Cerebellar nuclear complex (tissue), 1 donor: ENCODE results near the gene FNIP2.
"Not testable (repeated sequence)": the region's sequence is repeated elsewhere in the genome, so short reads cannot be mapped to it uniquely, and the experiment has no call there.

Experiments used
- DNase-seq, 2 experiments: peaks; one replicate each; lab custom pipeline; 2025; lab: John Stamatoyannopoulos, UW

Gene FNIP2

DNA sequence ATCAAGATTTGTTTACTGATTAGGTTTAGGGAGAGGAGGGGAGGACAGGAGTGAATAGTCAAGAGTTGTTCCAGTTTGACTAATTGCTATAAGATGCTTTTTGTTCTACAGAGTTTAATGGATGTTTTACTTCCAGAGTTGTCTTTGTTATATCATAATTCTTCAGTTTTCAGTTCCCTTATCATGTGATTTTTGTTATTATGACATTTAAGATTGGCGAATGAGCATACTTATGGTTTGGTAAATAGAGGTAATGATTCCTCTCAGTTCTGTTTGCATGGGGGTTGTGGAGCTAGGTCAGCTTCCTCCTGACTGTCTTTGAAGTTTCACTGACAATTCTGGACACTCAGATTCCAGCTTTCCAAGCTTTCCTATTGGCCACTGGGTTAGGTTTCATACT is 24.6 kb downstream of the FNIP2 start:
- DNase-seq = not testable (repeated sequence)

DNA sequence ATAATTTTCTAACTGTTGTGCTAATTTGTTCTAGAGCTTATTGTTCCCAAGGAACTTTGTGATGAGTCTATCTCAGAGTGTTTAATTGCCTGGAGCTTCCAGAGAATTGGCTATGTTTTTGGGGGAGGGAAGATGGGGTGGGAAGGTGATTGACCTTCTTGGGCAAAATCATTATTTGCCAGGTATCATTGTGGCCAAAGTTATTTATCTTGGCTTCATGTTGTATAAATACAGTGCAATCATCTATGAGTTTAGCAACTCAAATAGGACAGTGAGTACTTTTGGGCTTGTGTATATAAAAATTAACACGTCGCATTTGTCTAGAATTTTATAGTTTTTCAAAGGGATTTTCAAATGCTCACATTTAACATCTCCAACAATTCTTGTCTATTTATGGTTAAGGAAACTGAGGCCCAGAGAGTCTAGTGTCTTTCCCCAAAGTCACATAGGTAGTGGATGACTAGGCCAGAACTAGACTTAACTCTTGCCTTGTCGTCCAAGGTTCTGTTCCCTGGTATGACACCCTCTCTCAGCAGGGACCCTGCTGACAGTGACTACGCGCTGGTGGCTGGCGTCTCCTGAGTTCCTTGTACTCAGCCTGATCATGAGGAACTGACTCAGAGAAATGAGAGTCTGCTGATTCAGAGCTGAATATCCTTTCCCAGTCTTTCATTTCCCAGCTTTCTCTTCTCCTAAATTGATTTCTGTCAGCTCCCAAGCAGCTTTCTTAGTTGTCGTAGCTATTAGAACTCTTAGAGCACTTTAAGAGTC is 27.7 kb downstream of the FNIP2 start:
- no peak for DNase-seq

DNA sequence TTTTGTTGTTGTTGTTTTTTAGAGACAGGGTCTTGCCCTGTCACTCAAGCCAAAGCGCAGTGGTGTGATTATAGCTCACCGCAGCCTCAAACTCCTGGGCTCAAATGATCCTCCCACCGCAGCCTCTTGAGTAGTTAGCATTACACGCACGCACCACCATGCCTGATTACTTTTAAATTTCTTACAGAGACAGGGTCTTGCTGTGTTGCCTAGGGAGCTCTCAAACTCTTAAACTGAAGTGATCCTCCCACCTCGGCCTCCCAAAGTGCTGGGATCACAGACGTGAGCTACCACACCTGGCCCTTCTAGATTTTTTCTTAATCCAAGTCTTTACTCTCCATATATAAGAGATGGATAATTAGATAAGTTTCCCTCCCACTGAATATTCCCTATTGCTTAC is 29.2 kb downstream of the FNIP2 start:
- DNase-seq = no peak

DNA sequence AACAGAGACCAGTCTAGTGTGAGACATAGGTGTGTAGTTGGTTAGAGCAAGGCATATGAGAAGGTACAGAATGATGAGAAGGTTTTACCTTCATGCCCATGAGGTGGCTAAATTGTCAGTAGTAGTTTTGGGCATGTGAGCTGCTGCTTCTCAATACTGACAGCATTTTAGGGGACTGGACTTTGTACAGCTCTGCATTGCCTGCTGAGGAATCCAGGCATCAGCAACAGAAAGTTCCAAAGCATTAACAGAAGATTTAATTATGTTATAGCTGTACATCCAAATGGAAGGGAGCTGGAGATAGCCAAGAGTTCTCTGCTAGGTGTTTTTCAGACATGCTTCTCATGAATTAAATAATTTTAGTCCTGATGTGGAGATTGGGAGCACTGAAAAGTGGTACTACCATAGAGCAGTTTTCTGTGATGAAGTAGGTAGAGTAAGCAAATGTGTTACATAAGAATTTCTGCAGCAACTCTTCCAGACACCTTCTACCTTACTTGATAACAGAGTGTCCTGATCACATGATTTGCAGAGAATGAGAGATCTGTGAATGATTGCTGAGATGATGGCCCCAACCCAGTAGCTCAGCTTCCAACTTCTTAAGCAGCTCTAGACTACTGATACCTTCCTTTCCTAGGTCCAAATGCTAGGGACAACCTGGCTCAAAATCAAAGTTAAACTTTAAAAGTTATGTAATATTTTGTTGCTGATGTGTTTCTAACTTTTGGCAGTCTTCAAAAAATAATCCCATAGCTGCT is 30.4 kb downstream of the FNIP2 start:
- DNase-seq = no peak

DNA sequence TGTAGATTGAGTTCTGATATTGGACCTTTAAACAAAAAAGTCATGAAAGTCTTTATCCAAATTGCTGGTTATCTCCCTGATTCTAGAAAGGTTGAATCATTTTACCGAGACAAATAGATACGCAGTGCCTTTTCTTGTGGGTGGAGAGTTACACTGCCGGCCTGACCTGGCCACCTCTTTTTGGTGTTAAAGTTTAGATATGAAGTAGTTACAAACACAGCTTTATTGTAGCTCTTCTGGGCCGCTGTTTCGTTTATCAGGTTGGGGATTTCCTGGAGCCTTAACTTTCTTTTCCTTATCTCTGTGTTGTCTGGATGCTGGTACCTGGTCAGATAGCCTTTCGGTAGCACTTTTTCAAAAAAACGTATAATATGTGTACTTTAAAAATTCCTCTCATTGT is 31.0 kb downstream of the FNIP2 start:
- no peak for DNase-seq

DNA sequence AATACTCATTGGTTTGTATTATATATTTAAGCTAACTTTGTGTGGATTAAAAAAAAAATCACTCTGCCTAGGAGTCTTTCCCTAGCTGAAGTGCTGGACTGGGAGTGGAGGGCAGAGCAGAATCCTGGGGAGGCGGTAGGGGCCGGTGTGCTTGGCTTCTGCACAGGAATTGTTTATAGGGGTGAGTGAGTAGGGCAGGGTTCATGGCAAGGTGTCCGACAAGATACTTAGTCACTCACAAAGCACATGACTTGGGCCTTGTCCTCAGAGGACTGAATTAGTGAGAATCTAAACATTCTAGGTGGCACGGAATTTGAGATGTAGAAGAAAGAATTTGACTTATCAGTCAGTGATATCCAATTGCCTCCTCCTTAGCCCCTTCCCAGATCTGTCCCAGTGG is 32.2 kb downstream of the FNIP2 start:
- DNase-seq = no peak

DNA sequence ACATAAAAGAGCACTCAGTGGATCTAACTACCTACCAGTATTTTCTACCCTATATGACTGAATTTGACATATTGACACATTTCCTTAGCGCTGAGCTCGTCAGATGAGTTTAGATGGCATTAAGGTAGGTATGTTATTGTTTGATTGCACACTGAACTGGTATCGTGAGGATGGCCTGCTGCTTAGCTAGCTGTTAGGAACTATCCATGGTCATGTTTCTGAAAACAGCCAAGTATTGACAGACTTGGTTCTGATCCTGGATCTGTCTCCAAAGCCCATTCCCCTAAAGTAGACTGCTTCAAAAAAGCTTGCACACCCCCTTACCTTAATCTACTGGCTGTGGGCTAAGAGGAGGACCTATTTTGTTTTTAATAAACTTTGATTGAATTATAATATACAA is 32.9 kb downstream of the FNIP2 start:
- DNase-seq = no peak

DNA sequence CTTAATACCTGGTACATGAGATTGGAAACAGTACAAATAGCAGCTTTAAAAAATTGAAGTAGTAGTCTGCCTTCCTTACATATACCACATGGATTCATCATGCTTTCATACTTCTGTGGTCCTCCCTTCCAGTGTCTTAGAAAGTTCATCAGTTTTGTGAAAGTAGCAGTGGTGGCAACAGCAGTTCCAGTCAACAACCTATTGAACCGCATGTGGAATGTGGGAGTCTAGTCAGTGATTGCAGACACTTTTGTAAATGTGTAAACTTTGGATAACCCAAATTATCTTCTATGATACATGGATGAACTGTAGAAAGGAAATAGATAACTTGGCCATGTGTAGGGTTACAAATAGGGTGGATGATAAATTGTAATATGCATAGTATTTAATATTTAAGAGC is 34.1 kb downstream of the FNIP2 start:
- DNase-seq = no peak

DNA sequence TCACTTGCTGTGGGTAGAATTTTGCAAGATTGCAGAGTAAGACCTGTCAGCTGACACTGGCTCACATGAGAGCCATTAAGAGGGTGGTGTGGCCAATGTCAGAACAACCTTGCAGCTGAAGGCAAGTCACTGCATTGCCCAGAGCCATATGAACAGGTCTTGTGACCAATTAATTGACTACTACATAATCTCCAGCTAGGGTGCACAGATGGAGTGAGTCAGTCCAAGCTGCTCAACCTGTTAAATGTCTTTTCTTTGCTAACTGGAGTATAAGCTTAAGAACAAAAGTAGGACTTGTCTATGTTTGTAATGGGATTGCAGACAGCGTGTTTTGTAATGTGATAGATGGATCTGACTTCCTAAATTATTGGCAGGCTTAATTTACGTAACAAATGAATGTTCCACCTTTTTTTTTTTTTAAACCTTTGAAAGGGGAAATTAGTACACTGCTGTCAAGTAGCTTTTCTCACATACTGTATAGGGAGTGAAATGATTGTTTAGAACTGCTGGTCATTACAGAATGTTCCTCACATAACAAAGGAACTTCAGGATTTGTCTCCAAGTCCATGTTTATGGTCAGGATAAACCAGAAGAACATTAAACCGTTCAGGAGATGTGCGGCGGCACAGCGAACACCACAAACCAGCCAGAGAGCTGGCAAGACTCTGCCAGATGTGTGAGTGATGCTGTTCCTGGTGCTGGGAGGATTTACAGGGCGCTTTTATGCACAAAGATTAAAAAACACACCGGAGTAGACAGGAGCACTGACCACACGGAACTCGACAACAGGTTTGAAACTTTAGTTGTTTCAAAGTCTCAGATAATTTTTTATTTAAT is 37.0 kb downstream of the FNIP2 start:
- DNase-seq = no peak

DNA sequence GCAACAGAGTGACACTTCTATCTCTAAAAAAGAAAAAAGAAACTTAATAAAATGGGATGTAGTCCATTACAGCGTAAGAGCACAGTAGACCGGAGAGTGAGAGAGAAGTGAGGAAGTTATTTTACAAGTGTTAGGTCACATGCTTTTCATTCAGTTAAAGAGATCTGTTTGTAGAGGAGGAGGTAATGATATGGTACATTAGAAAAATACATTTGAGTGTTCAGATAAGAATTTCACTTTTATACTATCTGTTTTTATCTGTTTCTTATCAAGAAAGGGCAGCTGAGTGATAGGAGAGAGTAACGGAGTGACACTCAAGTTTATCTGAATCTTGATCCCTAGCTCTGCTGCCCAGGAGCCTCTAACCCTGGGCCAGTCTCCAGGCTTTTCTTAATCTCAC is 38.9 kb downstream of the FNIP2 start:
- no peak for DNase-seq

DNA sequence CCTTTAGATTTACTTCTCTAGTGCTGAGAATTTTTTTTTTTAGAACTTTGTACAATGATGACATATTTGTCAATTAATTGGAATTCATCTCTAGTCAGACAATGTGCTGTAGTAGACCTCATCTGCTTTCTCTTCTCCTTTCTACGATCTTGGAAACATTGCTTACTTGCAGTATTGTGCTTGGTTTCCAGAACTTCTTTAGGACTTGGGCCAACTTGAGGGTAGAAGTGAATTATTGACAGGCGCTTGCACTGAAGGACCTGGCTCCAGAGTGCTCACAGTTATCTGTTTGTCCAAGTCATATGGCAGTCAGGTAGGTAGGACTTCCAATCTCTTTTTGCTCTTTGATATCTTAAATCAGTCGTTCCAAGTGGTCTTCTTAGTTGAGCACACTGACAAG is 39.6 kb downstream of the FNIP2 start:
- no peak for DNase-seq

DNA sequence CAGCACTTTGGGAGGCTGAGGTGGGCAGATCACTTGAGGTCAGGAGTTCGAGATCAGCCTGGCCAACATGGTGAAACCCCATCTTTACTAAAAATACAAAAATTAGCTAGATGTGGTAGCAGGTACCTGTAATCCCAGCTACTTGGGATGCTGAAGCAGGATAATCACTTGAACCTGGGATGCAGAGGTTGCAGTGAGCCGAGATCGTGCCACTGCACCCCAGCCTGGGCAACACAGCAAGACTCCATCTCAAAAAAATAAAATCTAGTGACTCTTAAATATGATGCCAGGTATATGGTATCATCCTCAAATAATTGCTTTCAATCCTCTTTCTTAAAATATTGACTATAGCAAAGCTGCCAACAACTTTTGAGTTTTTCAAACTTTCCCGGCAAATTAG is 40.4 kb downstream of the FNIP2 start:
- DNase-seq = not testable (repeated sequence)

DNA sequence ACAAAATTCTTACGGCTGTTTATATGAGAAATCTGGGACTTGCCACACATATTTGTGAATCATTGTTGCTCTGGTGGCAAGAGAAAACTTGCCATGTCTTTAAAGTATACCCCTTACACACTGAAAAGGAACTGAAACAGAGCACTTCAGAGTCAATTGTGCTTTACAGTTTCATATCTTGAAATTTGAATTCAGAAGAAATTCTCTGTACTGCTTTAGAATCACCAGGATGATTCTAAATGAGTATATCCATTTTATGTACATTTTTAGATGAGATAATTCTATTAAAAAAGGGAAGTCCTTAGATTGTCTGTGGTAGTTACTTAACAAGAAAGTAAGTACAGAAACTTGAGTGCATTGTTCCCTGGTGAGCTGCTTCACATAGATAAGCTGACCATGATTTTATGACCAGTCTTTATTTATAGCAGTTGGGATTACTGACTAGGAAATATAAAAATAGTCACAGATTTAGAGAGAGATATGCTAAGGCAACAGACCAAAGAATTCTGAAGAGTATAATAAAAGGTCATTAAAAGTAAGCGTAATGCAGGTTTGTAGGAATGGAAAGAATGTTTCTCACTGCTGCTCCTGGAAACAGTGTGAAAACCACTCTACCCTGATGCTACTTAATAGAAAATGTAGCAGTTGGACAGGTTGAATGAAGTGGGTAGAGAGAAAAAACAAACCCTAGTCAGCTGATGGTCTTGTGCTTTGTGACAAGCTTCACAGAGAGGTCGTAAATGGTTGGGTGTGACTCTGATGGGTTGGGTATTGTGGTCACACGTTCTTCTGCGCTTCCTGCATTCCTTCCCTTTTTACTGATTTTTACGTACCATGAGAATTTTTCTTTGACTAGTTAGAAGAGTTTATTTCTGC is 41.0 kb downstream of the FNIP2 start:
- DNase-seq = no peak

DNA sequence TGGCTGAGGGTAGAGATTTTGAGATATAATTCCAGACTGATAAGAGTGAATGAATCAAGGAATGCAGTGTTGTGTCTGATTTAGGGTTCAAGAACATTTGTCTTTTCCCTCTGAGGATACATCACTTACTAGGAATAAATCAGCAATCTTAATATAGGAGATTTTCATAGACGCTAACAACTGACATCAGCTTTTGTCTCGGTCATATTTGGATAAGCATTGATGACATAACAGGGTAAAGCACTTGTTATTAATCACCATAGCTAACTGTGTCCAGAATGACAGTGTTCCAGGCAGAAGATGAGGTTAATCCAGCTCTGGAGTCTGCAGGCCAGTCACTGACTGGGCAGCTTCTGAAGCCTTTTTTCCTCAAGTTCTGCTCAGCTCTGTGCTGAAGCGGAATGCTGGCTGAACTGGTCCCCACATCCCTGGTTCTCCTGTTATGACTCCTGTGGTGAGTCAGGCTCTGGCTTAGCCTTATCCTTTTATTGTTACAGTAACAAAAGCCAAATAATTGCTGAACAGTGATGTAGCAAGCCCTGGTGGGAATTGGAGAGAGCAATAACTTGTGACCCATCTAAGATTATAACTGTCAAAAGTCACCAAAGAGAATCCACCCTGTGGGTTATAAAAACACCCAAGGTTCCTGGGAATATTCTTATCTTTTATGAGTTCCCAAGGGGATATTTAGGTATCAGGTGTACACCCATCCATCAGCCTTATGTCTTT is 41.8 kb downstream of the FNIP2 start:
- DNase-seq = no peak

DNA sequence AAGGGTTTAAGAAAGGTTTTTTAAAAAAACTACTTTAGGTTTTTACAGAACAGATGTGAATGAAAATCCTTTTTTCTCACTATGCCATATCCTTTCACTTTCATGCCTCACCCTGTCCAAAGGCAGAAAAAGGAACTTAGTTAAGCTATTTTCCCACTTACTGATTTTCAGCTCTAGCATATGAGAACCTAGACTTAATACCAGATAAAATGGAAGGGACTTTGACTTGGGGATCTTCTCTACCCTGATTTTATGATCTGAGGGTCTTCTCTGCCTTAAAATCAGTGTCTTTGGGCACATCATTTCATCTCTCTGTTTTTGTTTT is 42.4 kb downstream of the FNIP2 start:
- no peak for DNase-seq

DNA sequence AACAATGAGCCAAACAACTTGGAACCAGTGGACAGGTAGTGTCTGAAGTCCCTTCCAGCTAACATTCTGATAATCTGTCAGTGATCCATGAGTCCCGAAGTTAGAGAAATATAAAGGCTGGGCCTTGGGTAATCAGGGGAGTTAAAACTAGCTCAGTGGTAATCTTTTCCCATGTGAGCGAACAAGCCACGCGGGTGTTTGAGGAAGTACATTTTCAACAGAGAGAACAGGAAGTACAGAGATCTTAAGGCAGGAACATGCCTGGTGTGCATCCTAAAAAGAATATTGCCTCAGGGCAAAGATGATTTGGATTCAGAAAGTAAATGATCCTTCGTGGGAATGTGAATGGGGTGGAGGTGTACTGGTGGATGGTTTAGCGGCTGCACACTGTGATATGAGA is 42.9 kb downstream of the FNIP2 start:
- no peak for DNase-seq

DNA sequence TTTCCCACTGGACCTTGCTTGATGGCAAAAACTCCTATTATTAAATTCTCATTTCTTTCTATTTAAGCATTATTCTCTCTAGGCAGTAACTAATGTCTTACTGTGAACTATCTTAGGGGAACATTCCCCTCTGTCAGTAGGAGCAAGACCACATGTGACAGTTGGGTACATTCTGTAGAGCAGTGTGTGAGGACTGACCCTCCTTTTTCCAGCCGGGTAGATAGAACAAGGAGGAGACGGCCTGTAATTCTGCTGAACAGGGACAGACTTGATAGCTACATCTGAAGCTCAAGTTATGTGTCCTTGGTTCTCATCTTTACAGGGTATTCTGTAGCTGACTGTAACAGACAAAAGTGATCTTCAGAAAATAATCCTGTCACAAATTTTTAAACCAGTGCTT is 43.3 kb downstream of the FNIP2 start:
- DNase-seq = no peak

DNA sequence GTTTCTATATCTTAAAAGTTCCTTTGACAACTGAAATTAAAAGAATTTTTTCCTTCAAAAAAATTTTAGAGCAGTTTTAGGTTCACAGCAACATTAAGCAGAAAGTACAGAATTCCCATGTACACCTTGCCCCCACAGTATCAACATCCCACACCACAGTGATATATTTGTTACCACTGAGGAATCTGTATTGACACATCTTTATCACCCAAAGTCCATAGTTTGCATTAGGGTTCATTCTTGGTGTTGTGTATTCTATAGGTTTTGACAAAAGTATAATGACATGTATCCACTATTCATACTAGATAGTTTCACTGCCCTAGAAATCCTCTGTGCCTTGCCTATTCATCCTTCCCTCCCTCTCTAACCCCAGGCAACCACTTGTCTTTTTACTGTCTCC is 43.7 kb downstream of the FNIP2 start:
- DNase-seq = no peak

DNA sequence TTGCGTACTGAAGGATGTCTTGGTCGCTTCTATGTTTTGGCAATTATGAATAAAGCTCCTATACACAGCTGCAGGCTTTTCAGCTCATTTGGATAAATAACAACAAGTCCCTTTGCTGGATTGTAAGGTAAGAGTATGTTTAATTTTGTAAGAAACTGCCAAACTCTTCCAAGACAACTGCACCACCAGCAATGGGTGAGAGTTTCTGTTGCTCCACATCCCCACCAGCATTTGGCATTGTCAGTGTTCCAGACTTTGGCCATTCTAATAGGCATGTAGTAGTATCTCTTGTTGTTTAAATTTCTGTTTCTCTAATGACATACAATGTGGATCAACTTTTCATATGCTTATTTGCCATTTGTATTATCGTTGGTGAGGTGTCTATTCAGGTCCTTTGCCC is 44.3 kb downstream of the FNIP2 start:
- no peak for DNase-seq

DNA sequence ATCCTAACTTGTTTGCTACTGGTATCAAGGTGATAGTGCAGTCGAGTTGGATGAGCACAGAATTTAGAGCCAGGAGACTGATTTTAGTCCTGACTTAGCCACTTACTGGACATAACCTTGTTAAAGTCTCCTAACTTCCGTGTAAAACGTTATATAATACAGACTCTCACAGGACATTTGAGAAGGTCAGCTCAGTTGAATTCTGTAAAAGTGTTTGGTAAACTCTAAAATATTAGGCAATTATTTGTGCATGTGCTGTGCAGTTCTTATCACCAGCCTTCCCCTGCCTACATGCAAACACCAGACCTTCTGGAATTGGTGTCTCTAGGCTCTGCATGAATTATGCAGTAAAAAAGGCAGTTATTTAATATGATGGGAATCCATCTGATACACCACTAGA is 45.4 kb downstream of the FNIP2 start:
- DNase-seq = no peak

DNA sequence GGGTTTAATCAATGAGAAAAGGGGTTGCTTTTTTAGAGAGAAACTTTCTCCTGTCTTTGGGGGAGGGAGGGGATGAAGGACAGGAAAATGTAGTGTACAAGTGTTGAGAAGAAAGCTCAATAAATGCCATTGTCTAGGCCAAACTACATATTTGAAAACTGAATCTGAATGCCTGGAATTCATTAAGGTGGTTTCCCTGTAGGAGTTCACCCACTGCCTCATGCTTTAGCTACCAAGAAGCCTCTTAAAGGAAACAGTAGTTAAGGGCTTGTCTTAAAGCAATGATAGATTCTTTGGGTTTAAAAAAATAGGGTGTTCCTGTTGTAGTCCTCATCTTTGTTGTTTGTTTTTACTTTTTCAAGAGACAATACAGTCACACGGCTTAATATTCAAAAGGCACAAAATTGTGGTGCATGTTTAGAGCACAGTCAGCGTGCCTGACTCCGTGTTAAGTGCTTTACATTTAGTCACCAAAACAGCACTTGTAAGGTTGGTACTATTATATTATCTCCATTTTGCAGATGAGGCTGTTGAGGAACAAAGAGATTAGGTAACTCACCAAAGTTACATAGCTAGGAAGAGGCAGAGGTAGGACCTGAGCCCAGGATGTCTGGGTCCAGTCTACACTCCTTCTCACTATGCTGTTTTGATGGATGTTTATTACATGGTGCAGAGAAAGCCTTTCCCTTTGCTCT is 46.0 kb downstream of the FNIP2 start:
- no peak for DNase-seq
